GM18517 (cell line): ENCODE measurements around the gene ANO2.

Experiments used
- ATAC-seq: cut with Tn5 transposase; IDR thresholded peaks from one replicate; pipeline ENCODE4 v1.9.1; 2021; ENCODE audit warnings: mild to moderate bottlenecking, moderate library complexity; ENCODE audit not compliant: unreplicated experiment

Gene ANO2

GRCh38 chr12:5964913-5965900 lies 20.1 kb upstream of the ANO2 start:
- no peak for ATAC-seq

- ATAC-seq = no peak
Observed at GRCh38 chr12:5963515-5963914, 18.5 kb upstream of the ANO2 start.

GRCh38 chr12:5960783-5961182 lies 15.7 kb upstream of the ANO2 start:
- no peak for ATAC-seq

- no peak for ATAC-seq
Observed at GRCh38 chr12:5956987-5957386, 11.9 kb upstream of the ANO2 start.

- ATAC-seq = no peak
Observed at GRCh38 chr12:5954661-5955060, 9.6 kb upstream of the ANO2 start.

- ATAC-seq = no peak
Observed at GRCh38 chr12:5953835-5954586, 9.0 kb upstream of the ANO2 start.

- no peak for ATAC-seq
Observed at GRCh38 chr12:5952031-5952430, 7.0 kb upstream of the ANO2 start.

GRCh38 chr12:5948696-5949095 lies 3.6 kb upstream of the ANO2 start:
- no peak for ATAC-seq

GRCh38 chr12:5947006-5947405 lies 1.9 kb upstream of the ANO2 start:
- no peak for ATAC-seq

GRCh38 chr12:5946388-5946787 lies 1.3 kb upstream of the ANO2 start:
- no peak for ATAC-seq

GRCh38 chr12:5944688-5945070 lies 380 bp downstream of the ANO2 start:
- ATAC-seq = no peak

GRCh38 chr12:5944053-5944452 lies 1.0 kb downstream of the ANO2 start:
- ATAC-seq = no peak

GRCh38 chr12:5941907-5942306 lies 3.2 kb downstream of the ANO2 start:
- ATAC-seq = no peak

- ATAC-seq = no peak
Observed at GRCh38 chr12:5927732-5928516, 17.1 kb downstream of the ANO2 start.

- no peak for ATAC-seq
Observed at GRCh38 chr12:5925646-5926045, 19.4 kb downstream of the ANO2 start.

GRCh38 chr12:5924342-5924741 lies 20.7 kb downstream of the ANO2 start:
- ATAC-seq = no peak

- no peak for ATAC-seq
Observed at GRCh38 chr12:5923751-5924150, 21.3 kb downstream of the ANO2 start.

- ATAC-seq = no peak
Observed at GRCh38 chr12:5923043-5923605, 21.9 kb downstream of the ANO2 start.

GRCh38 chr12:5921966-5922899 lies 22.8 kb downstream of the ANO2 start:
- ATAC-seq = no peak
